Lower leg skin (tissue), 3 donors: ENCODE results near the gene PLSCR4.

Experiments
- CTCF ChIP-seq, 3 donors: fragments of 450-650 bp; IDR thresholded peaks; one replicate each; pipeline ENCODE4 v1.5.1; 2016; ENCODE audit warnings: antibody characterized with exemption in 3 of 3, mild to moderate bottlenecking in 3 of 3, moderate library complexity in 2 of 3
- POLR2A ChIP-seq, 2 donors: fragments of 450-650 bp; IDR thresholded peaks; one replicate each; pipeline ENCODE4 v1.6.1; 2016 to 2017; ENCODE audit warnings: antibody characterized with exemption in 2 of 2, mild to moderate bottlenecking in 1 of 2, moderate library complexity in 1 of 2

GRCh38 chr3:146268535-146269219, 17.8 kb upstream of the PLSCR4 start:
- TF ChIP-seq CTCF (IDR thresholded peaks at IDR 0.05) (no peak), POLR2A (IDR thresholded peaks at IDR 0.05) (no peak)
